ENCODE data around the gene AP1M1. TPM values are rescaled to one million over a fixed set of nuclear protein-coding genes. Genes with fewer than 3 reads are reported as not detected.

Gene AP1M1
- total RNA-seq, 1 donor from 2014 or later = 23.4 TPM

- peaks cover 44% of the 10 kb centered on the region for H3K36me3 ChIP-seq (ENCODE audit: control insufficient read depth, insufficient read depth, low read length)
- no peak for FAIRE-seq
Measured at GRCh38 chr19:16227837-16228636, 30.3 kb downstream of the AP1M1 start.

GRCh38 chr19:16228637-16229321, 31.1 kb downstream of the AP1M1 start:
- Histone ChIP-seq H3K27me3 (ENCODE audit: control insufficient read depth, insufficient read depth, low read length) (no peaks in the 10 kb centered on the region), H3K4me3 (ENCODE audit: low read depth, low read length) (no peak overlapping the region), H3K36me3 (ENCODE audit: control insufficient read depth, insufficient read depth, low read length) (peaks cover 43% of the 10 kb centered on the region)
- DNase-seq (ENCODE audit: low read depth) (no peak), FAIRE-seq (no peak)
- no peak for TF ChIP-seq CTCF (IDR thresholded peaks at IDR 0.05; ENCODE audit: insufficient read depth, low read length, severe bottlenecking)

More at GRCh38 chr19:16227837-16228636, 30.3 kb downstream of the AP1M1 start:
- no peak for DNase-seq (ENCODE audit: low read depth)
- TF ChIP-seq CTCF (IDR thresholded peaks at IDR 0.05; ENCODE audit: insufficient read depth, low read length, severe bottlenecking) = no peak
- H3K27me3 ChIP-seq (ENCODE audit: control insufficient read depth, insufficient read depth, low read length) = no peaks in the 10 kb centered on the region
- H3K4me3 ChIP-seq (ENCODE audit: low read depth, low read length) = no peak overlapping the region

- FAIRE-seq (no peak), DNase-seq (ENCODE audit: low read depth) (no peak)
- TF ChIP-seq CTCF (IDR thresholded peaks at IDR 0.05; ENCODE audit: insufficient read depth, low read length, severe bottlenecking) = no peak
- H3K36me3 ChIP-seq (ENCODE audit: control insufficient read depth, insufficient read depth, low read length) = peaks cover 39% of the 10 kb centered on the region
- H3K4me3 ChIP-seq (ENCODE audit: low read depth, low read length) = no peak overlapping the region
- no peaks in the 10 kb centered on the region for H3K27me3 ChIP-seq (ENCODE audit: control insufficient read depth, insufficient read depth, low read length)
Measured at GRCh38 chr19:16229322-16229641, 31.6 kb downstream of the AP1M1 start.

- H3K27me3 ChIP-seq (ENCODE audit: control insufficient read depth, insufficient read depth, low read length) = no peaks in the 10 kb centered on the region
- DNase-seq (ENCODE audit: low read depth) (no peak), FAIRE-seq (no peak)
- no peak for TF ChIP-seq CTCF (IDR thresholded peaks at IDR 0.05; ENCODE audit: insufficient read depth, low read length, severe bottlenecking)
- H3K36me3 ChIP-seq (ENCODE audit: control insufficient read depth, insufficient read depth, low read length) = peaks cover 32% of the 10 kb centered on the region
- no peak overlapping the region for H3K4me3 ChIP-seq (ENCODE audit: low read depth, low read length)
Measured at GRCh38 chr19:16232127-16232526, 34.4 kb downstream of the AP1M1 start.

GRCh38 chr19:16232568-16232967, 34.9 kb downstream of the AP1M1 start:
- Histone ChIP-seq H3K4me3 (ENCODE audit: low read depth, low read length) (no peak overlapping the region), H3K36me3 (ENCODE audit: control insufficient read depth, insufficient read depth, low read length) (peaks cover 29% of the 10 kb centered on the region), H3K27me3 (ENCODE audit: control insufficient read depth, insufficient read depth, low read length) (no peaks in the 10 kb centered on the region)
- FAIRE-seq = no peak
- TF ChIP-seq CTCF (IDR thresholded peaks at IDR 0.05; ENCODE audit: insufficient read depth, low read length, severe bottlenecking) = no peak
- no peak for DNase-seq (ENCODE audit: low read depth)
